PC-9 (cell line): ENCODE results near the gene RPS27.
"Not testable (repeated sequence)": the region's sequence is repeated elsewhere in the genome, so short reads cannot be mapped to it uniquely, and the experiment has no call there.

Experiments
- CTCF ChIP-seq: fragments of 200-600 bp; sonication (generic); conservative IDR thresholded peaks from 2 replicates; pipeline ENCODE4 v1.6.1; 2017; ENCODE audit warnings: mixed run types, antibody characterized with exemption, mild to moderate bottlenecking, moderate library complexity
- EZH2 ChIP-seq: fragments of 200-600 bp; sonication (generic); IDR thresholded peaks from 2 replicates; pipeline ENCODE4 v1.8.0; 2017; ENCODE audit warnings: antibody characterized with exemption, low read depth

GRCh38 chr1:153979091-153979490 is 11.5 kb upstream of the RPS27 start:
- TF ChIP-seq CTCF, EZH2: not testable (repeated sequence)
